Erythroblast (primary cell): Measurements from ENCODE around the gene SSBP3.

Experiments
- GATA1 ChIP-seq: IDR thresholded peaks from 2 replicates; pipeline ENCODE4 v1.6.1; 2011; ENCODE audit warnings: low read depth, mild to moderate bottlenecking, control low read depth, low read length, moderate library complexity
- POLR2A ChIP-seq: IDR thresholded peaks from 2 replicates; pipeline ENCODE4 v1.6.1; 2011; ENCODE audit warnings: mild to moderate bottlenecking, low read length

DNA sequence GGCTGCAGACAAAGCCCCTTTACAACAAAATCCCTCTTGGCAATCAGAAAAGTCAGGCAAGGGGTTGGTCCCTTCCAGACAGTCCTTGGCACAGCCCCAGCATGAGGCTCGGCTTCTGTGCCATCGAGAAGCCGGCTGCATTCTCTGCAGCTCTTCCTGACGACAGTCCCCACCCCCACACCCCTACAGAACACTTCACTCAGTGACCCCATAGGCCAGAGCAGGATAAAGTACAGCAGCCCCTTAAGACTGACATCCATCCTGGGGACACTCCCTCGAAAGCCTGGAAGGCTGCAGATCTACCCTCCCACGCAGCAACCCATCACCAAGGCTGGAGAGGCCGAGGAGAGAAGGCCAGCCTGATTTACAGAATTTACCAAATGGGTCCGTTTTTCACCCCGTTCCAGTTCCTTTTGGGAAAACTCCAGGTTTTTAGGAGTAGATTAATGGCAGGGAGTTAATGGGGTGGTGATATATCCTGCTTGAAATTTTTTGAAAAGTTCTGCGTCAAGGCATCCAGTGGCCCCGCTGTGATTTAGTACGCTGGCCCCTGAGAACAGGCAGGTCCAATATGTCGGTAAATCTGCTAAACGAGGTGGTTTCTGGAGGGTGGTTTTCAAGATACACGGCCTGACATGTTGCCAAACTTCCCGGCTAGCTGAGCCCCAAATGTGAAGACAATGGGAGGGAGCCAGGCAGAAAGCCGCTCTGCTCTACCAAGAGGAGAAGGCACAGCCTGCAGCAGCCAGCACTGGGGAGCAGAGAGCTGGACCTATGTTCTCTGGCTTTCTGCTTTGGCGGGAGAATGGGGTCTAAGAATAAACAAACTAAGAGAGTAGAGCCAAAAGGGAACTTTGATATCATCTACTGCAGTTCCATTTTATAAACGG, 81.7 kb downstream of the SSBP3 start:
- no peak for TF ChIP-seq POLR2A
- TF ChIP-seq GATA1 = no peak
